Middle frontal gyrus (tissue), 1 donor: Measurements from ENCODE around the gene SCN5A.

Experiments
- DNase-seq: peaks from one replicate; pipeline ENCODE4 v3.0.0-alpha.2; 2015; ENCODE audit warnings: low spot score; ENCODE audit errors: extremely low spot score

Gene SCN5A

DNA sequence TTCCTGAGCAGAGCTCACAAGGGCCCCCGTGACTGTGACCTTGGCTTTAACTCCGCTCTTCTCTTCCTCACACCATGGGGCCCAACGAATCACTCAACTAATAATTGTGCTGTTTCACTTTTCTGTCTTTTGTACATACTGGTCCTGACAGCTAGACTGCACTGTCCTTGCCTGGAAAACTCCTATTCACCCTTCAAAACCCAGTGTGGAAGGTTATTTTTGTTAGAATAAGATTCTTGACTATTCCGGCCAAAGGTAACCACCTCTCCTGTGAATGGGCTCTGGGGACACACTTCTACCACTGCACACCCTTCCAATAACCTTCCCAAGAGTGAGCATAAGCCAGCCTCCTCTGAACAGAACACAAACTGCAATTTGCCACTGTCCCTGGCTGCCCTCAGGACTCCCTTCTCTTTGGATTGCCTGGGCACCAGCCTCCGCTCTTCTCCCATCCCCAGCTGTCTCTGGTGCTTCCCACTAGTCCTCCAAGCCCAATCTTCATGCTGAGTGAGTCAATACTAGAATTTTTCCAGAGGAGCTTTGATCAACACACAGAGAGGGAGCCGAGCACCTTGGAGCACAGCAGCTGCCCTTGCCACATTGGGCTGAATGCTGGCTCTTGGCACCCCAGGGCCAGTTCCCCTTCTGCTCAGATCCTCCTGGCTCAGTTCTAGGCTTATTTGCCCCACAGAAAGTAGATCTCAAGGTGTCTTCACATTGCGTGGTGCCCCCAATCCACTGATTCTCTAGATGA lies 2.1 kb downstream of the SCN5A start:
- no peak for DNase-seq

- no peak for DNase-seq
These were observed 2.9 kb downstream of the SCN5A start for GRCh38 chr3:38646630-38647029.

- DNase-seq: no peak
These were observed 3.4 kb downstream of the SCN5A start for GRCh38 chr3:38646062-38646461.

- no peak for DNase-seq
These were observed 3.9 kb downstream of the SCN5A start for GRCh38 chr3:38645601-38646000.

- no peak for DNase-seq
These were observed 4.4 kb downstream of the SCN5A start for GRCh38 chr3:38645076-38645475.

GRCh38 chr3:38644662-38645053 lies 4.8 kb downstream of the SCN5A start:
- no peak for DNase-seq

DNA sequence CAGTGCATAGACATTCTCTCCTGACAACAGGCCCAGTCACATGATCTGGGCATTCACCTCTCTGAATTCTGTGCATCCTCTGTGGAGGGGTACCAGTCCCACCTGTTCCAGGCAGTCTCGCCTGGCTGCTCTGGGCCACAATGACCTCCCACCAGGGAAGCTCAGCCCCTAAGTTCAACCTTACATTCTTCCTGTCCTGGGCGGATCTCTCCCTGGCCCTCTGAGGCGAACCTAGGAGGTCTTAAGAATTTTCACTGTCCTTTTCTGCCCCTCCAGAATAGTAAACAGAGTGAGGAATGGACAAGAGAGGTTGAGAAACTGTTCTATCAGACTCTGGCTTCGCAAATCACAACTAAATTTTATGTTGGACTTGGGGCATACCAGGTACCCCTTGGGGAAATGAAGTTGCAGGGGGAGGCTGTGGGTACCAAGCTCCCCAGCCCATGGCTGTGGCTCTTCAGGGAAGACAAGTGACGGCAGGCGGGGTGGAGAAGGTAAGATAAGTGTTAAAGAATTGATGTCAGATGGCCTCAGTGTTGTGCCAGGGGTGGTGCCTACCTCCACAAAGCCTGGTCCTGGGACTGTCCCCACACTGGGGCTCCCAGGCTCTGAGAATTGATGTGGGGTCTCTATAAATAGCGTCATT lies 5.3 kb downstream of the SCN5A start:
- no peak for DNase-seq

DNA sequence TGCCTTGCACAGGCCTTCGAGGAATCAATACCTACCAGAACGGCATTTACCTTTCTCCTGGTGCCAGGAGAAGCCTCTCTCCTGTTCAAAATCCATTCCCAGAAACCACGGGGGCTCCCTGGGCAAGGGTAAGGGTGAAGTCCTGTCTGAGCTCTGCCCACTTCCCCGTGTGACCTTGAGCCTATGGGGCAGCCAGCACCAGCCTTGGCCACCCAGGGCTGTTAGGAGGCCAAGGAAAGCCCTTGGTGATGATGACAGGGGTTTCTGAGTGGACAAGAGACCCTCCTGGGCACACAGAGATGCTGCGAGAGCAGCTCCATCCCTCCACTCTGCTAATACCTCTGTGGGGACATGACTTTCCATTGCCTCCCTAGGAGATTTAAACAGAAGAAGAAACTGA lies 5.9 kb downstream of the SCN5A start:
- DNase-seq: no peak

DNA sequence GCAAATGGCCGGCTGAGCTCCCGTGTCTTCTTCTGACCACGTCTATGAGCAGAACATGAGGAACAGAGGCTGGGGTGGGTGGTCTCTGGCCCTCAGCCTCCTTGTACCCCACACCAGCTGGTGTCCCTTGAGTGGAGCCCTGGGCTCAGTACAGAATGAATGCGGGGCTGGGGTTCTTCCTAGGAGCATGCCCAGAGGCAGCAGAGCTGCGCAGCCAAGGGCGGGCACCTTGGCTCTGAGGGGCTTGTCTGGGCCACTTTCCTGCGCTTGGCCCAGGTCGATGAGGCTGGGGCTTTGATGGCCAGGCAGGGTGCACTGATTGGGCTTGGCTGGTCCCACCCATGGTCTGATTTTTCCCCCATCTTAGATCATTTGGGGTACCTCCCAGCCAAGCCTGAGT lies 6.4 kb downstream of the SCN5A start:
- DNase-seq: no peak

- no peak for DNase-seq
These were observed 7.9 kb downstream of the SCN5A start for GRCh38 chr3:38641461-38642110.

- DNase-seq: no peak
These were observed 8.6 kb downstream of the SCN5A start for GRCh38 chr3:38640661-38641452.

GRCh38 chr3:38638354-38638753 lies 11.1 kb downstream of the SCN5A start:
- DNase-seq: no peak

DNA sequence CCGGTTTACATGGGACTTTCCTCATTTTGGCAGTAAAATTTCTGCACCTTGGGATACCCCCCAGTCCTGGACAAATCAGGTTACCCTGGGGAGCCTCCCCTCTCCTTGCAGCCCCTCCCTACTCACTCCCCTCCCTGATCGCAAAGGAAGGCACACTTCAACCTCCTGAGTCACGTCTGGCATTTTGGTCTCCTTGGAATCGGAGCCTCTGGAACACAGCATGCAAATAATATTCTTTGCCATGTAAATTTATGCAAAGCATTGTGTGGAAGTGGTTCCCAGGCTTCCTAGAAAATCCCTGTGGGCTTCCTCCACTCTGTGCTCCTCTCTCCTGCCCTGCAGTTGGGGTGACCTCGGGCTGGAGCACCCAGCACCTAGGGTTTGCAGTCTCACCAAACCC lies 11.6 kb downstream of the SCN5A start:
- DNase-seq: no peak

DNA sequence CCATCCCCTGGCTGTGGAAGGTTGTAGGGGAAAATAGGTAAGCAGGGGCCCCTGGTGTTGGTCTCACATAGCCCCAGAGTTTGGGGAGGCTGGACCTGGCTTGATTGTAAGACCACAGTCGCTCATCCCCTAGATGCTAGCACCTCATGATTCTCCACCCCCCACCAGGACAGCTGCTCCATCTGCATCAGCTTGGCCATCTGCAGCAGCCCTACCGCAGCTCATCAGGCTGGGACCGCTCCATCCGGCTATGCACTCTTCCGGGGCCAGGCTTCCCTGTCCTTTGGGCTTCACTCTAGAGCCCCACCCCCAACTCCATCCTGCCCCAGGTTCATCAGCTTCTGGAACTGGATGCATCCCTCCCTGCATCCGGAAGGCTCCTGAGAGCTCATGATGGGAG lies 12.6 kb downstream of the SCN5A start:
- DNase-seq: no peak

DNA sequence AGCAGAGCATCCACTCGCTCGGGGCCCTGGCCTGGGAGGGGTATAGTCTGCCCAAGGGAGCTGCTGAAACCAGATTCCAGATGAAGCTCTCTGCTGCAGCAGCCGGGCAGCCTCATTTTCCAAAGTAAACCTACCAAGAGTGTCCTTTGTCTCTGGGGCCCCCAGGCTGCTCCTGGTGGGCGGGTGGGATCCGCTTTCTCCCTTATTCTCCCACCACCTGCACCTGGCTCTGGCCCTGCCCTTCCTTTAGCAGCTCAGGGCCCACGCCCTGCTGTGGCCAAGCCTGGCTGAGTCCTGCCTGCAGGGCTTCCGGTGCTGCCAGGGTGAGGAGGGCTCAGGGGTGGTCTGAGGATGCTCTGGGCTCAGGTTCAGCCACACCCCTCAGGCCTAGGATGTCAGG lies 13.0 kb downstream of the SCN5A start:
- no peak for DNase-seq

DNA sequence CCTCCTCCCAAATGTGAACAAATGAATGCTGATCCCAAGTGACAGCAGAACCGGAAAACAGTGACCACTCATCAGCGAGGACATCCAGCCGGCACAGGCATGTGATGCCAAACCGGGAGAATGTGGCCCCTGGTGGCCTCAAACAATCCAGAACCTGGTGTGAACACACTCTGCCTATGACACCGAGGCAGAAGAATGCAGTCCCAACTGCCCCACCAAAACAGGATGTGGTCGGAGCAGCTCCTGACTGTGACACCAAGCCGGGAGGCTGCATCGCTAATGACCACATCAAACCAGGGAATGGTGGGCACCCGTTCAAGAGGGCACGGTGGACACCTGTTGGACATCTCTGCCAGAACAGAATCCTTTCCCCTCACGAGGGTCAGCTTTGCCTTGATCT lies 15.4 kb downstream of the SCN5A start:
- no peak for DNase-seq

DNA sequence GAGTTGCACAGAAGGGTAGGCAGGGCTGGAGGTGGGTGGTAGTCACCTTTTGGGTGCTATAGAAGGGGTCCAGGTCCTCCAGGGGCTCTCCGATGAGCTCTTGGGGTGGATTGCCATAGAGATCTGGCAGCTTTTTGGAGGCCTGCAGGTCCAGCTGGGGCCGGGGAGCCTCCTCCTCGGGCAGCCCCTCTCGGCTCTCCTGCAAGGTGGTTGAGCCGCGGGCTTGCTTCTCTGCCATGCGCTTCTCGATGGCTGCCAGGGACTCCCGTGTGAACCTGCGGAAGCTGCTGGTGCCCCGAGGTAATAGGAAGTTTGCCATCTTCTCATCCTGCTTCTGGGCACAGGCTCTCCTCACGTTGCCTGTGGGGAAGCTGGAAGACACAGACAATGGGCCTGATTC lies 16.5 kb downstream of the SCN5A start:
- no peak for DNase-seq

GRCh38 chr3:38630606-38631005 lies 18.9 kb downstream of the SCN5A start:
- DNase-seq: no peak

DNA sequence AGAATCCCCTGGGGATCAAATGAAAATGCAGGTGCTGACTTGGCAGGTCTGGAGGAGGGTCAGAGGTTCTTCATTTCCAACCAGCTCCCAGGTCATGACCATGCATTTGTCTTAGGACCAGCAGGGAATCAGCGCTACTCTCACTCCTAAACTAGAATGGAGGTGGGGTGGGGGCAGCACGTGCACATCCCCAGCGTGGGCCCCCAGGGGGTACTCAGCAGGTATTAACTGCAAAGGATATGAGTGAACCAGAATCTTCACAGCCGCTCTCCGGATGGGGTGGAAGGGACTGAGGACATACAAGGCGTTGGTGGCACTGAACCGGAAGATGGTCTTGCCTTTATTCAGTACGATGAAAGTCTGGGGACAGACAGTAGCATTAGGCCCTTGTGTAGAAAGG lies 19.4 kb downstream of the SCN5A start:
- no peak for DNase-seq

- DNase-seq: no peak
These were observed 20.7 kb downstream of the SCN5A start for GRCh38 chr3:38628835-38629234.

- no peak for DNase-seq
These were observed 21.5 kb downstream of the SCN5A start for GRCh38 chr3:38627956-38628355.

GRCh38 chr3:38626171-38626570 lies 23.3 kb downstream of the SCN5A start:
- no peak for DNase-seq
